Measurements from ENCODE around the gene FBN1. TPM values are rescaled to one million over a fixed set of nuclear protein-coding genes. Genes with fewer than 3 reads are reported as not detected.

The FBN1 gene
- total RNA-seq, 2 donors from 2014 or later: 5.5 to 5.9 TPM

- Histone ChIP-seq H3K27me3 (ENCODE audit: control insufficient read depth, insufficient read depth, low read length, poor library complexity, severe bottlenecking) (no peaks in the 10 kb centered on the region), H3K27ac (ENCODE audit: low read depth, low read length) (no peak overlapping the region), H3K4me3 (ENCODE audit: low read length) (no peak overlapping the region), H3K9ac (ENCODE audit: extremely low read depth, low read length, poor library complexity, severe bottlenecking) (no peak overlapping the region), H3K9me3 (ENCODE audit: control insufficient read depth, low read length) (no peaks in the 10 kb centered on the region), H3K4me1 (ENCODE audit: control insufficient read depth, insufficient read depth, low read length) (no peaks in the 10 kb centered on the region), H3K36me3 (ENCODE audit: control insufficient read depth, insufficient read depth, low read length) (peaks cover 11% of the 10 kb centered on the region)
- Mint-ChIP-seq H3K27ac (no peak overlapping the region), H3K36me3 (ENCODE audit: low read depth) (no peaks in the 10 kb centered on the region), H3K4me3 (no peak overlapping the region), H3K9me3 (no peaks in the 10 kb centered on the region), H3K27me3 (ENCODE audit: insufficient read depth) (no peaks in the 10 kb centered on the region), H3K4me1 (peaks cover 3% of the 10 kb centered on the region)
- DNase-seq: no peak
- TF ChIP-seq, protein P1, sequence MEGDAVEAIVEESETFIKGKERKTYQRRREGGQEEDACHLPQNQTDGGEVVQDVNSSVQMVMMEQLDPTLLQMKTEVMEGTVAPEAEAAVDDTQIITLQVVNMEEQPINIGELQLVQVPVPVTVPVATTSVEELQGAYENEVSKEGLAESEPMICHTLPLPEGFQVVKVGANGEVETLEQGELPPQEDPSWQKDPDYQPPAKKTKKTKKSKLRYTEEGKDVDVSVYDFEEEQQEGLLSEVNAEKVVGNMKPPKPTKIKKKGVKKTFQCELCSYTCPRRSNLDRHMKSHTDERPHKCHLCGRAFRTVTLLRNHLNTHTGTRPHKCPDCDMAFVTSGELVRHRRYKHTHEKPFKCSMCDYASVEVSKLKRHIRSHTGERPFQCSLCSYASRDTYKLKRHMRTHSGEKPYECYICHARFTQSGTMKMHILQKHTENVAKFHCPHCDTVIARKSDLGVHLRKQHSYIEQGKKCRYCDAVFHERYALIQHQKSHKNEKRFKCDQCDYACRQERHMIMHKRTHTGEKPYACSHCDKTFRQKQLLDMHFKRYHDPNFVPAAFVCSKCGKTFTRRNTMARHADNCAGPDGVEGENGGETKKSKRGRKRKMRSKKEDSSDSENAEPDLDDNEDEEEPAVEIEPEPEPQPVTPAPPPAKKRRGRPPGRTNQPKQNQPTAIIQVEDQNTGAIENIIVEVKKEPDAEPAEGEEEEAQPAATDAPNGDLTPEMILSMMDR (conservative IDR thresholded peaks at IDR 0.05): no peak
- WGBS, 2 experiments (ENCODE audit: insufficient coverage in 1 of 2, insufficient read length in 1 of 2): 100% methylated on average over 1 of the region's 1 CpG; no CpG with 5 or more reads in 1 of the 2 experiments
Measured at GRCh38 chr15:48407646-48408045, 237.9 kb downstream of the FBN1 start.

GRCh38 chr15:48406911-48407310 is 238.6 kb downstream of the FBN1 start:
- H3K4me3 ChIP-seq (ENCODE audit: low read length): no peak overlapping the region
- no peaks in the 10 kb centered on the region for H3K27me3 Mint-ChIP-seq (ENCODE audit: insufficient read depth)
- H3K36me3 ChIP-seq (ENCODE audit: control insufficient read depth, insufficient read depth, low read length): peaks cover 11% of the 10 kb centered on the region

DNA sequence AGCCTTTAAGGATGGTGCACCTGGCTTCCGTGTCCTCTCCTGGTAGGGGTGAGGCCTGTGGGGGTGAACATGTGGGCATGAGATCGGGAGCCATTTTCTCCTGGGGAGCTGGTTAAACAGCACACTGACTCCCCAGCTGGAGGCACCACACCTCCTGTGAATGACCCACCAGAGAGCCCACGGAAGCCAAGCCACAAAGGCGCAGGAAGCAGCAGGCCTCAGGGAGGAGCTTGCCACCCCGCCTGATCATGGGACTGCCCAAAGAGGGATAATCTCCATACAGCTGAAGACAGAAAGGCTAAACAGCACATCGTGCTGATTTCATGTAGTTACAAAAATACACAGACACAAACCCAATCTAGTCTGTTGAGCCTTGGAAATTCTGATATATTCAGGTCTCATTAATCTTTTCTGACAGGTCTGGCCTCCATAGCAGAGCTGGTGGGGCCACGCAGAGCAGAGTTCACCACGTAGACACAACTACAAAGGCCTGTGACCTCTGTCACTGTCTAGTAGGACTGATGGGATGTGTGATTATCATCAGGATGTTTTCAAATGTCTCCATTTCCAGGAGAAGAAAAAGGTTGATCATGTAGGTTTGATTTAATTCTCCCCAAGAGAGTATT is 239.1 kb downstream of the FBN1 start:
- no peak overlapping the region for H3K27ac Mint-ChIP-seq
- no peak overlapping the region for H3K9ac ChIP-seq (ENCODE audit: extremely low read depth, low read length, poor library complexity, severe bottlenecking)
- H3K27ac ChIP-seq (ENCODE audit: low read depth, low read length): peak overlapping the region; percentile 83
- no peaks in the 10 kb centered on the region for H3K27me3 ChIP-seq (ENCODE audit: control insufficient read depth, insufficient read depth, low read length, poor library complexity, severe bottlenecking)
- no peaks in the 10 kb centered on the region for H3K9me3 ChIP-seq (ENCODE audit: control insufficient read depth, low read length)
- H3K4me1 Mint-ChIP-seq: peaks cover 3% of the 10 kb centered on the region
- H3K4me3 ChIP-seq (ENCODE audit: low read length): no peak overlapping the region
- TF ChIP-seq, protein P1 (conservative IDR thresholded peaks at IDR 0.05): no peak
- H3K9me3 Mint-ChIP-seq: no peaks in the 10 kb centered on the region
- H3K4me3 Mint-ChIP-seq: no peak overlapping the region
- H3K36me3 Mint-ChIP-seq (ENCODE audit: low read depth): no peaks in the 10 kb centered on the region
- no peaks in the 10 kb centered on the region for H3K27me3 Mint-ChIP-seq (ENCODE audit: insufficient read depth)
- no peak for DNase-seq
- H3K4me1 ChIP-seq (ENCODE audit: control insufficient read depth, insufficient read depth, low read length): no peaks in the 10 kb centered on the region
- H3K36me3 ChIP-seq (ENCODE audit: control insufficient read depth, insufficient read depth, low read length): peaks cover 11% of the 10 kb centered on the region
- 92% methylated on average over 3 to 8 of the region's 8 CpGs for WGBS, 2 experiments (ENCODE audit: insufficient coverage in 1 of 2, insufficient read length in 1 of 2)

More at GRCh38 chr15:48406911-48407310, 238.6 kb downstream of the FBN1 start:
- peak; percentile 59 for DNase-seq
- TF ChIP-seq, protein P1 (conservative IDR thresholded peaks at IDR 0.05): peak; percentile 68
- no peak overlapping the region for H3K9ac ChIP-seq (ENCODE audit: extremely low read depth, low read length, poor library complexity, severe bottlenecking)
- Mint-ChIP-seq H3K9me3 (no peaks in the 10 kb centered on the region), H3K4me3 (no peak overlapping the region), H3K4me1 (peaks cover 3% of the 10 kb centered on the region), H3K27ac (no peak overlapping the region), H3K36me3 (ENCODE audit: low read depth) (no peaks in the 10 kb centered on the region)
- H3K27ac ChIP-seq (ENCODE audit: low read depth, low read length): peak overlapping the region; percentile 83
- H3K9me3 ChIP-seq (ENCODE audit: control insufficient read depth, low read length): no peaks in the 10 kb centered on the region
- H3K4me1 ChIP-seq (ENCODE audit: control insufficient read depth, insufficient read depth, low read length): no peaks in the 10 kb centered on the region
- WGBS, 2 experiments (ENCODE audit: insufficient coverage in 1 of 2, insufficient read length in 1 of 2): 83 to 100% methylated on average over 1 of the region's 1 CpG
- no peaks in the 10 kb centered on the region for H3K27me3 ChIP-seq (ENCODE audit: control insufficient read depth, insufficient read depth, low read length, poor library complexity, severe bottlenecking)
